GM21786 (cell line): ENCODE measurements around the gene ADO.
"Not testable (repeated sequence)": the region's sequence is repeated elsewhere in the genome, so short reads cannot be mapped to it uniquely, and the experiment has no call there.

Experiments used
- ATAC-seq: cut with Tn5 transposase; IDR thresholded peaks from one replicate; pipeline ENCODE4 v1.9.1; 2021; ENCODE audit not compliant: unreplicated experiment

Gene ADO

DNA sequence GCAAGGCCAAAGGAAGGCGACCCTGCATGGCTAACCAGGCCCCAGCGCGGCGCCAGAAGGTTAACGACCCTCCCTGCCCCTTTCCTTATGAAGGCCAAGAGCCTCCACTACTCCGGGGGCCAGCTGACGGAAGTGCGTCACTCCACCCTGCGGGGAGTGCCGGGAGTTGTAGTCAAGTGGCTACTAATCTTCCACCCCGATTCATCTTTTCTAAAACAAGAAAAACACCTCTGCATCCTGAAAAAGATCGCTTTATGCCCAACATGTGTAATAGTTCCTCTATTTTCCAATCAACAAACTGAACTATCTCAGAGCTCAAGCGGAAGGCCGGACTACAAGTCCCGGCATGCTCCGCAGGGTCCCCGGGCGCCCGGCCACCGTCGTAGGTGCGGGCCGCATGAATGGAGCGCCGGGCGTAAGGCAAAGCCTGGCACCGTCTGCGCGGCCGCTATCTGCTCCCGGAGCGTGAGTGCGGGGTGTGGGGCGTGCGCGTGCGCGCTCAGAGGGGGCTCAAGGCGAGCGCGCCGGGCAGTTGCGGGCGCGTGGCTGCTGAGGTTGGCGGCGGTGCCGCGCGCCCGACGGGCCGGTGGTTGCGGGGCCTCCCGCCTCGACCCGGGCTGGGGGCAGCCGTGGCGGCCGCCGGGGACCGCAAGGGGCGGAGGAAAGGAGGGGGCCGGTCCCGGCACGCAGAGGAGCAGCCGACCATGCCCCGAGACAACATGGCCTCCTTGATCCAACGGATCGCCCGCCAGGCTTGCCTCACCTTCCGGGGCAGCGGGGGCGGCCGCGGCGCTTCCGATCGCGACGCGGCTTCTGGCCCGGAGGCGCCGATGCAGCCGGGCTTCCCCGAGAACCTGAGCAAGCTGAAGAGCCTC, at the start of gene ADO:
ADO (plus strand) TSS at position 365 of the 875 bp plus-strand sequence; CDS start at position 705, 340 bp downstream.
- ATAC-seq = peak; percentile 83

DNA sequence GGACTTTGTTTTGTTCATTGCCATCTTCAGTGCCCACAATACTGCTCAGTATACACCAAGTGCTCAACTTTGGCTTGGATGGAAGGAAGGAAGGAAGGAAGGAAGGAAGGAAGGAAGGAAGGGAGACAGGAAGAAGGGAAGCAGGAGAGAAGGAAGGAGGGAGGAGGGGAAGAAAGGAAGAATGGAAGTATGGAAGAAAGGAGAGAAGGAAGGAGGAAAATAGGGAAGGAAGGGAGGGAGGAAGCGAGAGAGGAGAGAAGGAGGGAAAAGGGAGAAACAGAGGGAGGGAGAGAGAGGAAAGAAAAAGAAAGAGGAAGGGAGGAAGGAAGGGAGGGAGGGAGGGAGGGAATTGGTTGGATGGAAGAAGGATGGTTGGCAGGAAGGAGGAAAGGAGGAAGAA, 49.6 kb upstream of the ADO start:
- no peak for ATAC-seq

DNA sequence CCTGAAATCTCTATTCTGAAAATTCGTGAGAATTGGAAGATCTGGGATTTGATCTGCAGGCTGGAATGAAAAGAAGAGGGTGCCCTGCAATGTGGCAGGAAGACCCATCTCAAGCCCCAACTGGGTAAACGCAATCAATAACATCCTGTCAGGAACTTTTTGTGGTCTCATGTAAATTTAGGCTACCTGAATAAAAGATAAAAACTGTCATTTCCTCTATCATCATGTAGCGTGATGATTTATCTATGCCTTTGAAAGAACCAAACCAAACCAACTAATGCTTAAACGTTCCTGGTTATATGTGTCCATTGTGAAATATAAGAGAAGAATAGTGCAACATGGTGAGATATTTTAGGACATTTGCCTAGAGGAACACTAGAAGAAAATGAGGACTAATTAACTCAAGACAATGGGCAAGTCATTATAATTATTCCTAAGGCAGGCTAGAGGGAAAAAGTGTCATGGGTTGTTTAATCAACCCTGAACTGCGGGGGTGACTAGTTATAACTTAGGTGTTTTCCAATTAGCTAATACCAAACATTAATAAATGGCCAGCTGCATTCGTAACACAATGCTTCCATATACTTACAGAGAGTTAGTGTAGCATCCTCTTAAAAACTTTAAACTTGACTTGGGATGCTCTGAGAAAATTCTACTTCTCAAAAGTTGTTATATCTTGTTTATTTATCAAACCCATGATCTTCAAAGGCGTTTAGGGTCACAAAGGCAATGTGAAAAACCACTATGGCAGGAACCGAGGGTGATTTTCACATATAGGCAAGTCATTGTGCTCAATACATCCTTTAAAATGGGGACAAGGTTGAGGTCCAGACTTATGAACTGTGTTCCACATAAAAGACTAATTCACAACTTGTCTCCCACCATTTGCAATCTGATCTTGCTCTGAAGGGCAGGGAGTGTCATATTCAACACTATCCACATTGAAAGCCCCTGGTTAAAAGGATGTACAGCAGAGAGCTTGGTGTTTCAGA, 48.6 kb upstream of the ADO start:
- no peak for ATAC-seq

DNA sequence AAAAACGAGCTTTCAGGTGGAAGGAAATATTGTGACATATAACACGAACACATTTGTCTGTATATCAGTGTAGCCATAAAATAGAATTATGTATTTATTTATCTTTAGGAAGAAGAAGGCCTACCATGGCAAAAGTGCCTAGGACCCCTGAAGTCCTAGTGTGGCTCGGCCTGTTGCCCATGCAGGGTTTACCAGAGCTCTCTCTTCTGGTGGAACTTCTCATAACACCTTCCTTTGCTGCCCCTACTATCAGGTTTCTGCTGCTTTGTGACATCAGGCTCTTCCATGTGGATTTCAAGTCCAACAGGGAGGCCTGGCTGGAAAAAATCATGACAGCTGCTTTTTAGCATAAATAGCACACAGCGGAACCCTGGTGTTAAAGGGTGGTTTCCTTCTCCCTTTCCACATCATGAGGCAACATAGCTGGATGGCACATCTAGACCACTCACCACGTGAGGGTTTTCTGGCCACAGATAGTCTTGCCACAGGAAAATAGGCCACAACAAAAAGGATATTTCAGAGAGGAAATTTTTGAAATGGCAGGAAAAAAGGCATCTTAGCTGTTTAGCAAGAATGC, 44.8 kb upstream of the ADO start:
- ATAC-seq = no peak

DNA sequence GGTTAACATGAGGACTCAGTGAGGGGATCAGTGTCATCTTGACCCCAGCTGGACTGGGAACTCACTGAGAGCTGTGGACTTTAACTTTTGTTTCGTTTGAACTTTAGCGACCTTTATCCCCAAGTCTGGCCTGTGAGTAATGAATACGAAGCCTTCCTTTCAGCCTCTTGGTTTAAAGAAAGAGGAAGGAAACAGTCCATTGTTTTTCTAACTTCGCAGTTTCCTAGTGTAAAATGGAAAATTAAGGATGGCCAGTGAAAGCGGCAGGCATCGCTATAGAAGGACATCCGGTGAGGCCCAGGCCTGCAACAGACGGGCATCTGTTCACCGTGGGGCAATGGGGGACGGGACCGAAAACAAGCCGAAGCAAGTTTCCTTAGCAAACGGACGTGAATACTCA, 44.1 kb upstream of the ADO start:
- no peak for ATAC-seq

DNA sequence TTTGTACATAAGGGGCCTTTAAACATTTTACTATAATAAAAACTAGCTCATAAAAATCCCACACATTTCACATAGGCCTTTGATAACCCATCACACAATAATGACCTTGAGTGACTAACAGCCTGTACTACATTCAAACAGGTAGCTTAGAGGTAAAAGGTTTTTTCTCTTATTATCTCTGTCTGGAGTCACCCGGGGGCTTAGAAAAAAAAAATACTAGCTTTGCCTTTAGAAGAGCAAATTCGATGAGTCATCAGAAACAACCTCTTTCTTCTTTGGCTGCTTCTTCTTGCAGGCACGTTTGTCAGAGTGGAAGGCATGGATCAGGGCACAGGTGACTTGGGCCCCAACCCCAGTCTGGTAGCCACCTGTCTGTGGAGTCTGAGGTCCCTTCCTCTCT, 43.4 kb upstream of the ADO start:
- no peak for ATAC-seq

DNA sequence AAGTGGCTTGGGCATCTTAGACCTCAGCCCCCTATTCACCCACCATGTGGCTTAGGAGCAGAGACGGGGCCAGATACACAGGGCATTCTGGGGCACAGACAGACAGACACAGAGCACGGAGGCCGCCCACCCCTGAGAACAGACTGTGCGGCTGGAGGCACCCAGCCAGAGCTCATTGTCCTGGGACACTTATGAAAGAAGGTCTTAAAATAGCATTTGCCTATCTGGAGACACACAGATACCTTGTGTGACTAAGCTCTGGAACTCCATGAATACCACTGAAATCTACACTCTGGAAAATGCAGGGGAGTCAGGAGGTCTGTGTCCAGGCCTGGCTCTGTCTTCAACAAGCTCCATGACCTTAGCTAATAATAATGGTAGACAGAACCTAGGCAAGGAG, 41.4 kb upstream of the ADO start:
- no peak for ATAC-seq

DNA sequence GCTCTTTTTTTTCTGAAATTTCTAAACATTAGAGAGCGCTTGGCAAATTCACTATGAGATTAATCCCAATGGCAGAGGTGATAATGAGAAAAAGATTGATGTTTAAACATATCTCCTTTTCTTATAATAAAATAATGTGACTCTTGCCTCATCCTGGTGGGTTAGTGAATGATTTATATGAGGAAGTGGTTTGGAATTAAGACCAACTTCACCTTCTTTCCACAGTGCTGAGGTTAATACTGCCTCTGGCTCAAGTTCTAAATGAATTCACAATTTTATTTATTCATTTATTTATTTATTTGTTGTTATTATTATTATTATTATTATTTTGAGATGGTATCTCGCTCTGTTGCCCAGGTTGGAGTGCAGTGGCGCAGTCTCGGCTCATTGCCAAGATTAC, 40.5 kb upstream of the ADO start:
- no peak for ATAC-seq

DNA sequence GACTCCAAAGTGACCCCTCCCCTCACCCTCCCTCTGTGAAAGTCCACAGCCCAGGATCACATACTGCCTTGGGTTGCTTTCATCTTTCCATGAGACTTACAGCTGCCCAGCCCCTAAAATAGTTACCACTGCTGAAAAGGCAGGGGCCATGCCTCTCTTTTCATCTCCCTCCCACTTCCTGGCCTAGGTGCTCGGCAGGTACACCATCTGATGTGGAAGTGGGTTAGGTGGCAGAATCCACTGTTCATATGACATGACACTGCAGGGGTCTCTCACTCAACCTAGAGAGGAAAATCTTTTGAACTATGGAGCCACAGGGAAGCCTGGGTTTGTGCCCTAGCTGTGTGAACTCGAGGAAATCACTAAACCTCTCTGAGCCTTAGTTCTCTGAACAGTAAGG, 38.8 kb upstream of the ADO start:
- ATAC-seq = no peak

DNA sequence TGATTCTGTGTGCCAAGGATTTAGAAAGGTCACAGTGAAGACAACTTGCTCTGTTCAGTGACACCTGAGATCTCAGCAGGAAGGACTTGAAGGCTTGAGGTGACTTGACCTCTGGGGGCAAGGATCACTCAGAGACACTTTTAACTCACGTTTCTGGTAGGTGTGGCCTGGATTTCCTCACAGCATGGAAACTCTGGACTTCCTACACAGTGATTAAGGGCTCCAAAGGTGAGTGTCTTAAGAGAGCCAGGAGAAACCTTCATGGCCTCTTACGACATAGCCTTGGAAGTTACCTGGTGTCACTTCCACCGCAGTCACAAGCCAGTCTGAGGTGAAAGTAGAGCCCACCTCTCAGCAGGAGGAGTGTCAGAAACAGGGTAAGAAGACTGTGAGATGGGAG, 38.1 kb upstream of the ADO start:
- no peak for ATAC-seq

DNA sequence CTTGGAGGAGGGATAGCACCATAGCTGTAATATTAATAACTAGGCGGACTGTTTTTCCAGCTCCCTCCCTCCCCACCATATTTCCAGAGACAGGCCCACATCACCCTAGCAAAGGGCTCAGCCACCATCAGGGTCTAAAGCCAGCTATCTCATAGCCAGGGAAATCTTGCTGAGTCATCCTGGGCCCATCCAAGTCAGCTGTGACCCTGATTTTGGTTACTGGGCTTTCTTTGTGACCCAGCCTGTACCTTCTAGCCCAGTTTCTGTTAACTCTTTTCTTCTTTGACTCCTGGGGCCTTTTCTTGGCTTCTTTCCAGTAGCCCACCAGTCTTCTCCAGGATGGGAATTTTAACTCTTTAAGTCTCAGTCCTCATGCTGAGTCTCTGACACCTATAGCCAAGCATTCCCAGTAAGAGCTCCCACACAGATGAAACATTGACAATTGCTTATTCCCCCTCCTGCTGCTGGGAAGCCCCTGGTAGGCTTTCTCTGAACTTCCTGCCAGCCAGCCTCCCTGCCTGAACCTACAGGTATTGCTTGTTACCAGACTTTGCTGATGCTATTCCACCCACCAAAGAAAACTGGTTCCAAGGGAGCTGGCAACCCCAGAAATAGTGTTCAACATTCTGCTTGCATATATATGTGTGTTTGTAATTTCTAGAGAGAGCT, 34.8 kb upstream of the ADO start:
- ATAC-seq = peak; percentile 61

DNA sequence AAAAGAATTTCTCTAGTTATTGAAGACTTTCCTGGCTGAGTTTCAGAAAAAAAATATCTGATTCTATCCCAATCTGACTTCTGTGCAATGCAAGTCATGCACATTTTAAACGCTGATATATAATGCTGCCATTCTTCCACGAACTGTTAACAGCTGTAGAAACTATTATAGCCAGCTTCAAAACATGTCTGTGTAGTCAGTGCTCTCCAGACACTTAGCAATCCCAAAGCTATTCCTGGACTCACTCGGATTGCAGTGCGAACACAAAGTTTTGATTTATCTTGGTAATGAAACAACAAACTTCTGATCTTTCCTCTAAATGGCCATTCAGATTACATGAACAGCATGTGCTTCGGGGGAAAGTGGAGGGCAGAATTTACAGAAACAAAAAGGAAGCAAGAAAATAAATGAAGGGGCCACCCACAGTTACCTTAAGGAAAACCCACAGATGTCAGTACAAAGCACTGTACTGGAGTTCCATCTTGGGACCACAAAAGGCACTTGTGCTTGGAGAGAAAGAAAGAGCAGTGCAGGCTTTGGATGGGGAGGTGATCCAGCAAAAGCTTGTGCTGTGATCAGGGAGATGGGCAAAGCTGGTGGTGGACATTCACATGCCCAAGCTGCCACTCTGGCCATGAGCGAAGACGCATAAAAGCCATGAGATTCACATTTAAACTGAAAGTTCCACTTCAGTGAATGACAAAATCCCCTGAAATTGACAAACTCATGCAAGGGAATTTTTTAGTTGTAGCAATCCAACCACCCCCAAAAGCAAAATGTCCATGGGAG, 32.1 kb upstream of the ADO start:
- no peak for ATAC-seq

DNA sequence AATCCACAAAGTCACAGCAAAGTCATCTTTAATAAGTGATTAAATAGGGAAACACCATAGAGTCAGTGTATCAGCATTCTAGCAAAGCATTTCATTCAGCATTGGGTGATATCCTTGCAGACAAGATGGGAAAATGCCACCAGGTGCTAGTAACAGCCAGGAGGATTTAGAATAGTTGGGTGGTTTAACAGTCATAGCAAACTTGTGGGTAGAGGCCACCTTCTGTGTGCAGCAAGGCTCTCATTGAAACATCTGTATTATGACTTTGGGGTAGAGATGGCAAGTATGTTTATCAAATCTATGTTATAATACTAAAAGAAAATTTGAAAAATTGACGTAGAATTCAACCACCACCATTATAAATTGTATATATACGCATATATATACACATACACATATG, 26.4 kb upstream of the ADO start:
- no peak for ATAC-seq

DNA sequence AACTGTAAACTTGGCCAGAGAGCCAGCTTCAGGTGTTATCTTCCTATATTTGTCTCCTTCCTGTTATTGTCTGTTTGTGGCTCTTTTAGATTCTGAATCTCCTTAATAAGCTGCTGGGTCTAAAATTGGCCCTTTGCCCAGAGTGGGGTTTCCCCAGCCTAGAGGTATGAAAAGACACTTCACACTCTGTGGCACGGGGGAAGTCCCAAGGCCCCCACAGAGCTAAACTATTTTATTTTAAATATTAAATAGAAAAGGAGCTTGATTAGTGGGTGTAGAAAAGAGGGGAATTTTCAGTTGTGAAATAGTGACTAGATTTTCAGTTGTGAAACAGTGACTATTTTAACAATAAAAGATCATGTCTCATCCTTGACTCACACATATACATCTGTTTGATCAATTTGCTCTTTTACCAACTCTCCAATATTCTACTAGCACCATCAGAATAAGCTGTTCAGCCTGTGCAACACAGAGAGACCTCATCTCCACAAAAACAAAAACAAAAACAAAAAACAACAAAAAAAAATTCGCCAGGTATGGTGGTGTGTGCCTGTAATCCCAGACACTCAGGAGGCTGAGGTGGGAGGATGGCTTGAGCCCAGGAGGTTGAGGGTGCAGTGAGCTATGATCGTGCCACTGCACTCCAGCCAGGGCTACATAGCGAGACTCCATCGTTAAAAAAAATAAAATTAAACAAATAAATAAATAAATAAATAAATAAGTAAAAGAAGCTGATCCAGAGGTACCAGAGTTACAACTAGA, 24.9 kb upstream of the ADO start:
- ATAC-seq = peak; percentile 98

DNA sequence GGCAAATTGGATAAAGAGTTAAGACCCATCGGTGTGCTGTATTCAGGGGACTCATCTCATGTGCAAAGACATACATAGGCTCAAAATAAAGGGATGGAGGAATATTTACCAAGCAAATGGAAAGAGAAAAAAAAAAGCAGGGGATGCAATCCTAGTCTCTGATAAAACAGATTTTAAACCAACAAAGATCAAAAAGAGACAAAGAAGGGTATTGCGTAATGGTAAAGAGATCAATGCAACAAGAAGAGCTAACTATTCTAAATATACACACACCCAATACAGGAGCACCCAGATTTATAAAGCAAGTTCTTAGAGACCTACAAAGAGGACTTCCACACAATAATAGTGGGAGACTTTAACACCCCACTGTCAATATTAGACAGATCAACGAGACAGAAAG, 20.0 kb upstream of the ADO start:
- ATAC-seq = not testable (repeated sequence)

DNA sequence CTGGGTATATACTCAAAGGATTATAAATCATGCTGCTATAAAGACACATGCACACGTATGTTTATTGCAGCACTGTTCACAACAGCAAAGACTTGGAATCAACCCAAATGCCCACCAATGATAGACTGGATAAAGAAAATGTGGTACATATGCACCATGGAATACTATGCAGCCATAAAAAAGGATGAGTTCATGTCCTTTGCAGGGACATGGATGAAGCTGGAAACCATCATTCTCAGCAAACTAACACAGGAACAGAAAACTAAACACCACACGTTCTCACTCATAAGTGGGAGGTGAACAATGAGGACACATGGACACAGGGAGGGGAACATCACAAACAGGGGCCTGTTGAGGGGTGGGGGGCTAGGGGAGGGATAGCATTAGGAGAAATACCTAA, 16.2 kb upstream of the ADO start:
- ATAC-seq = not testable (repeated sequence)

DNA sequence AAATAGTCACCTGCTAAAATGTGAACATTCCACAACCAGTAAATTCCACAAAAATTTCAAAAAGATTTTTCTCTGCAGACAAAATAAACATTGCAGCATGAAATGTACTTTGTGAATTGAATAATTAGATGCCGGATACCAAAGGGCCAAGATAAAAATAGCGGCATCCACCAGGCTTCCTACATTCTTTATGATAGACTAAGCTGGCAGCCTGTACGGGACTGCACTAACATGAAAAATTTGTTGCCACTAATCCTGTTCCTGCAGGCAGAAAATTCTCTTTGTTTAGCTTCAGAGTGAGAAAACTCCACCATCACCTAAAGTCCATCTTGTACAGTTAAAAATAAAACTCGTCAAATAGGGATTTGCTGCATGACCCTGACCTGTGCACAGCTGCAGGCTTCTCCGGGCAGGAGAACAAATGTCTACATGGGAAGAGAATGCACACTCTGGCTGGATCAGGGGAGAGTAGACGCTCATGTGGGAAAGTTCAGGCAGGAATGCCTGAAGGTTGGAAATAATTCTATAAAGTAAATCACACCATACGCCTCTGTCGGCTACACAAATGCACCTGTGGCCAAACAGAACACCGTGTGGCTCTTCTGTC, 15.6 kb upstream of the ADO start:
- no peak for ATAC-seq

DNA sequence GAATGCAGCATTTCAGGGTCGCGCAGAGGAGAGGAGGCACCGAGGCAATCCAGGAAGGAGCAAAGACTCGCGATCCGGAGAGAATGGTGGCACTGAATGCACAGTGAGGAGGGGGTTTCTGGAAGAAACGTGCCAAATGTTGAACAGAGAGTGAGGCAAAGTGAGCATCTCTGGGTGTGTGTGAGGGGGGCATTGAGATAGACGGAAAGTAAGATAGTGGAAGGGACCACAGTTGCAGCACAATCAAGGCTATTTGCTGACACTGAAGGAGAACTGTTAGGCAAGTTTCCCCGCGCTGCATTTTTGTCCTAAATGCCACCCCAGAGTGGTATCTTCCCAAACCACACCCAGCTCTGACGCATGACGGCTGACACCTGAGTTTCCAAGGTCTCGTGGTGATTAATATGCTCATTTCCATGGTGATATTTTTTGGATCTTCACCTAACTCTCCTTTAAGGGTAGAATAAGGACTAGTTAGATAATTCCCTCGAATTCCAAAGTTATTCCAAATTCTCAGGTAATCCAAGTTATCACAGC, 14.4 kb upstream of the ADO start:
- no peak for ATAC-seq

DNA sequence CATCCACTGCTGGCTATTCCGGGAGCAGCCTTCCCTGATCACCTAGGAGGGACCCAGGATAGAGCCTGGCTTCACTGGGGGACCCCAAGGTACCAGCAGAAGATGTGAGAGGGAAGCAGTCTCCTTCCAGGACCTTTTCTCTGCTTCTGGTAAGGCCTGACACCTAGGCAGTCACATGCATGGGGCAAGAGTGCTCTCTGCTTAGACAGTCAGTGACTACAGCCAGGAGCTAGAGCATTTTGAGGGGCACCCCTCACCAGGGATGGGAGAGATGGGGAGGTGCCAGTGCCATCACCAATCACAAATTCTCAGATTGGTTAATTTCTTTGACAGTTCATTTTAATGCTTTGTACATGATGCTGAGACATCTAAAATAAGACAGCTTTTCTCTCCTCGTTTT, 13.9 kb upstream of the ADO start:
- no peak for ATAC-seq
